Mesenchymal stem cell (in vitro differentiated cells and primary cell): Measurements from ENCODE around the gene BMPR1B.

Experiments used
- DNase-seq: peaks from one replicate; pipeline ENCODE4 v3.0.0-alpha.2; 2013
- H2AFZ ChIP-seq: one replicate; pipeline ENCODE4 v1.6.1; 2013; ENCODE audit warnings: low read depth, mild to moderate bottlenecking, control low read depth, inconsistent platforms, low read length, moderate library complexity
- H2AK5ac ChIP-seq: 2 replicates; pipeline ENCODE4 v1.6.1; 2013; ENCODE audit warnings: low read length, moderate library complexity, mild to moderate bottlenecking, inconsistent platforms; ENCODE audit not compliant: severe bottlenecking
- H2BK120ac ChIP-seq: one replicate; pipeline ENCODE4 v1.6.1; 2013; ENCODE audit warnings: low read depth, mild to moderate bottlenecking, inconsistent platforms, low read length, moderate library complexity
- H2BK12ac ChIP-seq, 2 experiments: one replicate each; pipeline ENCODE4 v1.6.1; 2013; ENCODE audit warnings: inconsistent platforms in 2 of 2, low read length in 2 of 2, mild to moderate bottlenecking in 2 of 2, moderate library complexity in 2 of 2, control low read depth in 1 of 2
- H2BK15ac ChIP-seq: one replicate; pipeline ENCODE4 v1.6.1; 2013; ENCODE audit warnings: mild to moderate bottlenecking, low read depth, inconsistent platforms; ENCODE audit not compliant: poor library complexity, severe bottlenecking
- H2BK5ac ChIP-seq: 2 replicates; pipeline ENCODE4 v1.6.1; 2013; ENCODE audit warnings: low read depth, mild to moderate bottlenecking, low read length, control low read depth, inconsistent platforms; ENCODE audit not compliant: poor library complexity, severe bottlenecking
- H3K14ac ChIP-seq, 2 experiments: one replicate each; pipeline ENCODE4 v1.6.1; 2013; ENCODE audit warnings: inconsistent platforms in 2 of 2, low read length in 2 of 2, control low read depth in 1 of 2, mild to moderate bottlenecking in 1 of 2, moderate library complexity in 1 of 2
- H3K18ac ChIP-seq, 2 experiments: one replicate each; pipeline ENCODE4 v1.6.1; 2013; ENCODE audit warnings: inconsistent platforms in 2 of 2, low read length in 2 of 2, control low read depth in 1 of 2, low read depth in 1 of 2, mild to moderate bottlenecking in 1 of 2
- H3K23ac ChIP-seq, 2 experiments: one replicate each; pipeline ENCODE4 v1.6.1; 2013; ENCODE audit warnings: inconsistent platforms in 2 of 2, low read length in 2 of 2, mild to moderate bottlenecking in 2 of 2, moderate library complexity in 2 of 2, control low read depth in 1 of 2
- H3K27ac ChIP-seq: 2 replicates; pipeline ENCODE4 v1.5.1; 2013; ENCODE audit warnings: mild to moderate bottlenecking, moderate library complexity, low read length, control low read depth, inconsistent platforms; ENCODE audit not compliant: poor library complexity, severe bottlenecking
- H3K27me3 ChIP-seq, 2 experiments: 2 replicates each; pipeline versions ENCODE4 v1.6.1 to v1.7.0; 2013; ENCODE audit warnings: low read length in 2 of 2, mild to moderate bottlenecking in 2 of 2, moderate library complexity in 2 of 2, control low read depth in 1 of 2, inconsistent platforms in 1 of 2; ENCODE audit not compliant: control insufficient read depth in 1 of 2, insufficient read depth in 1 of 2
- H3K36me3 ChIP-seq, 2 experiments: 2 replicates each; pipeline versions ENCODE4 v1.6.1 to v1.7.0; 2013; ENCODE audit warnings: low read length in 2 of 2, control low read depth in 1 of 2, inconsistent platforms in 1 of 2, low read depth in 1 of 2, mild to moderate bottlenecking in 1 of 2; ENCODE audit not compliant: insufficient read depth in 2 of 2, control insufficient read depth in 1 of 2
- H3K4ac ChIP-seq, 2 experiments: one replicate each; pipeline ENCODE4 v1.6.1; 2013; ENCODE audit warnings: inconsistent platforms in 2 of 2, low read length in 2 of 2, mild to moderate bottlenecking in 2 of 2, moderate library complexity in 2 of 2, control low read depth in 1 of 2, low read depth in 1 of 2
- H3K4me1 ChIP-seq: 2 replicates; pipeline ENCODE4 v1.6.1; 2013; ENCODE audit warnings: low read depth, low read length, control low read depth; ENCODE audit not compliant: control insufficient read depth, insufficient read depth
- H3K4me2 ChIP-seq: 2 replicates; pipeline ENCODE4 v1.6.1; 2013; ENCODE audit warnings: low read length, mild to moderate bottlenecking, inconsistent platforms; ENCODE audit not compliant: poor library complexity, severe bottlenecking
- H3K4me3 ChIP-seq, 2 experiments: 2 replicates each; pipeline versions ENCODE4 v1.5.1 to v1.7.0; 2013; ENCODE audit warnings: low read length in 2 of 2, mild to moderate bottlenecking in 2 of 2, control low read depth in 1 of 2, low read depth in 1 of 2; ENCODE audit not compliant: insufficient read depth in 1 of 2
- H3K79me1 ChIP-seq: replicated peaks from 2 replicates; pipeline ENCODE4 v1.6.1; 2013; ENCODE audit warnings: mild to moderate bottlenecking, control low read depth, low read length, inconsistent platforms; ENCODE audit not compliant: poor library complexity, severe bottlenecking
- H3K9ac ChIP-seq: 2 replicates; pipeline ENCODE4 v1.7.0; 2013; ENCODE audit warnings: mild to moderate bottlenecking, low read length, moderate library complexity
- H3K9me3 ChIP-seq: 2 replicates; pipeline ENCODE4 v1.7.0; 2013; ENCODE audit warnings: mild to moderate bottlenecking, low read length; ENCODE audit not compliant: control insufficient read depth
- H4K8ac ChIP-seq: one replicate; pipeline ENCODE4 v1.6.1; 2013; ENCODE audit warnings: inconsistent platforms, mild to moderate bottlenecking, low read length, moderate library complexity
- H4K91ac ChIP-seq: one replicate; pipeline ENCODE4 v1.6.1; 2013; ENCODE audit warnings: mild to moderate bottlenecking, low read length, inconsistent platforms
- WGBS: methylation state at CpG from one replicate; pipeline ENCODE4 v1.1.7; 2013; ENCODE audit warnings: mixed read lengths; 5-methylcytosine and 5-hydroxymethylcytosine counted together

The BMPR1B gene

DNA sequence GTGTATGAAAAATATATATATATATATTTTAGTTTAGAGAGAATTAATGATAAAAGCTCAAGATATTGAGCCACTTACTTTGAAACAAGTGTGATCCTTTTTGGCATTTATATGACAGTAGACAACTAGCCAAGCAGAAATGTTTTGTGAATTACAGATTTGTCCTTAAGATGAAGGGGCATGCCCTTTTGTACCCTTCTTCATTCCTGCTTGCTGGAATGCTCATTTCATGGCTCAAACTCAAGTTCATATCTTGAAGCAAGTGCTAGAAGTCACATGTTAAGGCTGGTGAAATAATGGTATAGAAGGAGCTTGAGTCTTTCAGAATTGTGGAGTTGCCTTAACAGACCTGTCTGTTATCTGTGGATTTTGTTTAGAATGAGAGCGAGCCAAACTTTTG, 203.0 kb downstream of the BMPR1B start:
- H2BK5ac ChIP-seq: no peak overlapping the region
- H2BK15ac ChIP-seq: no peak overlapping the region
- no peak overlapping the region for H3K14ac ChIP-seq
- H3K9me3 ChIP-seq: peaks cover 3% of the 10 kb centered on the region
- H3K23ac ChIP-seq: no peak overlapping the region
- H3K4ac ChIP-seq: no peak overlapping the region
- peak overlapping the region; percentile 63 for H3K9ac ChIP-seq
- H3K18ac ChIP-seq: no peak overlapping the region
- 88% methylated on average over 1 of the region's 1 CpG for WGBS
- H2BK120ac ChIP-seq: no peak overlapping the region
- no peak overlapping the region for H3K4me3 ChIP-seq
- no peak for DNase-seq
- no peak overlapping the region for H4K8ac ChIP-seq
- no peaks in the 10 kb centered on the region for H3K4me1 ChIP-seq
- no peak overlapping the region for H4K91ac ChIP-seq
- no peak overlapping the region for H3K27ac ChIP-seq
- H3K79me1 ChIP-seq: no peaks in the 10 kb centered on the region
- no peaks in the 10 kb centered on the region for H3K36me3 ChIP-seq
- H2BK12ac ChIP-seq: no peak overlapping the region
- no peak overlapping the region for H2AK5ac ChIP-seq
- H3K27me3 ChIP-seq: no peaks in the 10 kb centered on the region
- no peak overlapping the region for H2AFZ ChIP-seq
- no peak overlapping the region for H3K4me2 ChIP-seq

DNA sequence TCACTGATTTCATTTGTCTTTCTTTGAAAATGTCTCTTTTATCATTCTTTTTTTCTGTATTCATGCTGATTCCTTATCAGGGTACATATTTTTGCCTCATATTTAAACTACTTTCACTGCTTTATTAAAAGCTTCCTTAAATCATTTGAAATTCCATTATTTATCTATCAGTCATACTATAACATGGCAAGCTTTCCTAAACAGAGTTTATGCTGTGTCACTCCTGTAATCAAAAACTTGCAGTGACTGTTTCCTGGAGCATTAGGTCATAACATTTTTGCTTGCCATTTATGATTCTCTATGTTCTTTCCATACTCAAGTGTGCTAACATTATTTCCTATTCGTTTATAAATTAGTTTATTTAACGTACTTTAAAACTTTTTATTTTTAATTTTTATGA, 203.7 kb downstream of the BMPR1B start:
- Histone ChIP-seq H3K4me1 (no peaks in the 10 kb centered on the region), H4K91ac (no peak overlapping the region), H3K14ac (no peak overlapping the region), H3K27ac (no peak overlapping the region), H3K18ac (no peak overlapping the region), H3K23ac (no peak overlapping the region), H3K4me2 (no peak overlapping the region), H2BK12ac (no peak overlapping the region), H3K79me1 (no peaks in the 10 kb centered on the region), H2BK120ac (no peak overlapping the region), H2BK5ac (no peak overlapping the region), H3K9me3 (peaks cover 3% of the 10 kb centered on the region), H3K4ac (no peak overlapping the region), H2BK15ac (no peak overlapping the region), H2AFZ (no peak overlapping the region), H3K4me3 (no peak overlapping the region), H2AK5ac (no peak overlapping the region), H3K27me3 (no peaks in the 10 kb centered on the region), H3K9ac (peak overlapping the region; percentile 63), H3K36me3 (no peaks in the 10 kb centered on the region), H4K8ac (no peak overlapping the region)
- DNase-seq: no peak
- WGBS: no CpG with 5 or more reads among the region's 2 CpGs

DNA sequence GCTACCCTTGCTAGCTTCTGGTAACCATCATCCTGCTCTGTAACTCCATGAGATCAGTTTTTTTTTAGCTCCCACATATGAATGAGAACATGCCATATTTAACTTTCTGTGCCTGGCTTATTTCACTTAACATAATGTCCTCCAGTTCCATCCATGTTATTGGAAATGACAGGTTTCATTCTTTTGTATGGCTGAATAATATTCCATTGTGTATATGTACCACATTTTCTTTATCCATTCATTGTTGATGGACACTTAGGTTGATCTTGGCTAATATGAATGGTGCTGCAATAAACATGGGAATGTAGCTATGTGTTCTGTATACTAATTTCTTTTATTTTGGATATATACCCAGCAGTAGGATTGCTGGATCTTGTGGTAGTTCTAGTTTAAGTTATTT, 204.7 kb downstream of the BMPR1B start:
- H3K4me1 ChIP-seq: no peaks in the 10 kb centered on the region
- H2AFZ ChIP-seq: no peak overlapping the region
- no peak overlapping the region for H3K4me2 ChIP-seq
- H3K36me3 ChIP-seq: no peaks in the 10 kb centered on the region
- no peak overlapping the region for H2BK120ac ChIP-seq
- H3K14ac ChIP-seq: no peak overlapping the region
- H2AK5ac ChIP-seq: no peak overlapping the region
- H3K9me3 ChIP-seq: peaks cover 3% of the 10 kb centered on the region
- H3K79me1 ChIP-seq: no peaks in the 10 kb centered on the region
- H3K4ac ChIP-seq: no peak overlapping the region
- no peak overlapping the region for H3K4me3 ChIP-seq
- no peak overlapping the region for H2BK5ac ChIP-seq
- DNase-seq: no peak
- H4K91ac ChIP-seq: no peak overlapping the region
- H2BK12ac ChIP-seq: no peak overlapping the region
- H3K27me3 ChIP-seq: no peaks in the 10 kb centered on the region
- H3K9ac ChIP-seq: no peak overlapping the region
- no peak overlapping the region for H3K27ac ChIP-seq
- H2BK15ac ChIP-seq: no peak overlapping the region
- no peak overlapping the region for H4K8ac ChIP-seq
- no peak overlapping the region for H3K23ac ChIP-seq
- no peak overlapping the region for H3K18ac ChIP-seq

DNA sequence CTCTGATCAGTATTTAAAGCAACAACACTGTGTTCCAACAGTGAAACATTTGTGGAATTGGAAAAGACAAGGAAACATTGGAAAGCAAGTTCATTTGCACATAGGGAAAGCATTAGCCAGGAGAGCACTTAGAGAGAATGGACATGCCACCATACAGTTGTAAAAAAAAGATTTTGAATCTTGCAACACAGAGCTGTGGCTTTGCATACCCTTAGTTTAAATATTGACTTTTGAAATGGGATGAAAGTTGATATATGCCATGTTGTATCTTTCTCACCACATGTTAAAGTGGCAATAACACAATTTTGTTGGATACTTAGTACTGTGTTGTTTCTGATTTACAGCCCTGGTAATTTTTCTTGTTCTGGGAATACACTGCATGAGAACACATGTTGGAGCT, 208.1 kb downstream of the BMPR1B start:
- no peak overlapping the region for H4K91ac ChIP-seq
- H3K27ac ChIP-seq: no peak overlapping the region
- no peak overlapping the region for H2BK5ac ChIP-seq

More for the DNA sequence above, 208.1 kb downstream of the BMPR1B start:
- H3K9ac ChIP-seq: no peak overlapping the region
- H2AK5ac ChIP-seq: no peak overlapping the region
- H4K8ac ChIP-seq: no peak overlapping the region
- no peak overlapping the region for H3K23ac ChIP-seq
- H3K14ac ChIP-seq: no peak overlapping the region
- no peak overlapping the region for H2BK12ac ChIP-seq
- no peak overlapping the region for H3K18ac ChIP-seq
- peaks cover 3% of the 10 kb centered on the region for H3K9me3 ChIP-seq
- no peak overlapping the region for H2AFZ ChIP-seq
- no peak overlapping the region for H3K4ac ChIP-seq
- H2BK15ac ChIP-seq: no peak overlapping the region
- H3K27me3 ChIP-seq: no peaks in the 10 kb centered on the region
- no peak overlapping the region for H2BK120ac ChIP-seq
- H3K4me3 ChIP-seq: no peak overlapping the region
- H3K79me1 ChIP-seq: no peaks in the 10 kb centered on the region
- H3K36me3 ChIP-seq: no peaks in the 10 kb centered on the region
- no peak overlapping the region for H3K4me2 ChIP-seq
- no peak for DNase-seq
- peaks cover 4% of the 10 kb centered on the region for H3K4me1 ChIP-seq
